ENCODE data around the gene ZC3H6. TPM values are rescaled to one million over a fixed set of nuclear protein-coding genes. Genes with fewer than 3 reads are reported as not detected.

Gene ZC3H6
- total and polyA plus RNA-seq, 2 of the 4 experiments (the other 2 are of a cell fraction): 0.55 to 2.0 TPM

DNA sequence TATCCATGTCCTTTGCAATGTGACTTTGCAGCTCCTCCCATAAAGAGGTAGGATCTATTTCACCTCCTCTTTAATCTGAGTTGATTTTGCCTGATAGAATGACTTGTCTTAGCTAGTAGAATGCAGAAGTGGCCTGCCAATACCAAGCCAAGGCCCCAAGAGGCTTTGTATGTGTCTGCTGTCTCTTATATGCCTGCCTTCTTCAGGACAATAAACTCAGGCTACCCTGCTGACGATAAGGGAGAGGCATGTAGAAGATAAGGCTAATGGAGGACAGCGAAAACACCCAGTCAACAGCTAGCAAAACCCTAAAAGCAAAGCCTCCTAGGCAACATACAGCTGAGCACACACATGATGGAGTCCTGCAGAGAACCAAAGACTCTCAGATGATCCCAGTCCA, 18.7 kb upstream of the ZC3H6 start:
- Histone ChIP-seq H2BK120ac (ENCODE audit: low read depth, low read length) (no peak overlapping the region), H3K4ac (ENCODE audit: low read depth, low read length) (no peak overlapping the region), H3K56ac (ENCODE audit: extremely low read depth, insufficient read depth, low read length) (no peak overlapping the region), H3K36me3 (ENCODE audit: control insufficient read depth, insufficient read depth, low read length) (no peaks in the 10 kb centered on the region), H3K79me1 (ENCODE audit: low read depth in 1 of 2, low read length in 2 of 2) (peaks cover 0 to 9% of the 10 kb centered on the region in 2 experiments; a peak in 2 of 4 replicates), H2BK20ac (ENCODE audit: low read depth, low read length) (no peak overlapping the region), H3K9me1 (ENCODE audit: insufficient read depth, low read length) (no peaks in the 10 kb centered on the region), H2BK5ac (ENCODE audit: low read depth, low read length, poor library complexity, severe bottlenecking) (no peak overlapping the region), H3K4me3 (ENCODE audit: insufficient read depth, low read depth, low read length) (no peak overlapping the region), H3K27me3 (ENCODE audit: control insufficient read depth, insufficient read depth, low read length) (peaks cover 2% of the 10 kb centered on the region; the same call in 1 of the 2 replicates), H2AK9ac (replicated peaks; ENCODE audit: low read depth, low read length, poor library complexity) (no peak overlapping the region), H3K23ac (ENCODE audit: low read depth, low read length) (no peak overlapping the region), H4K20me1 (ENCODE audit: insufficient read depth, low read length) (no peaks in the 10 kb centered on the region), H3K27ac (ENCODE audit: insufficient read depth, low read length) (no peak overlapping the region), H3K9me3 (ENCODE audit: control insufficient read depth, insufficient read depth, low read length) (no peaks in the 10 kb centered on the region), H3K14ac (replicated peaks; ENCODE audit: low read depth, low read length) (no peak overlapping the region), H4K5ac (ENCODE audit: low read depth, low read length) (no peak overlapping the region), H2BK15ac (ENCODE audit: low read depth, low read length) (no peak overlapping the region), H4K8ac (ENCODE audit: low read depth in 2 of 2, low read length in 2 of 2) (no peak overlapping the region), H2AK5ac (ENCODE audit: low read depth, low read length) (no peak overlapping the region), H3K4me1 (ENCODE audit: control insufficient read depth, insufficient read depth, low read length) (no peaks in the 10 kb centered on the region), H3K4me2 (ENCODE audit: low read depth, low read length) (no peak overlapping the region), H4K91ac (ENCODE audit: insufficient read depth, low read depth, low read length) (no peak overlapping the region), H3K18ac (ENCODE audit: low read depth, low read length) (no peak overlapping the region), H2AFZ (replicated peaks; ENCODE audit: low read length, poor library complexity) (no peak overlapping the region), H3K9ac (ENCODE audit: low read depth, low read length) (no peak overlapping the region)
- ATAC-seq (ENCODE audit: low read depth) (no peak), DNase-seq (no peak)
- dilution Hi-C loops (cut with HindIII; ENCODE audit: low sequenced_read_pairs, unreplicated experiment): no loop called here
- ChIA-PET POLR2A (ENCODE audit: unreplicated experiment) (no interaction called here), CTCF (no interaction called here)
- intact Hi-C loops (cut with micrococcal nuclease): loop anchor here (5.0 kb wide), 3 partner anchors 204 to 286 kb away; partner anchors contain the start of genes POLR1B and TTL
- no TSS peak for BruUV-seq (replicated peaks)
- TF ChIP-seq CEBPB (IDR thresholded peaks at IDR 0.05; ENCODE audit: low read depth, low read length) (no peak), RCOR1 (IDR thresholded peaks at IDR 0.05; ENCODE audit: insufficient replicate concordance, low read length) (no peak), NFE2L2 (IDR thresholded peaks at IDR 0.05; ENCODE audit: low read depth, low read length) (no peak), RAD21 (IDR thresholded peaks at IDR 0.05; ENCODE audit: low read length) (no peak), CHD1 (IDR thresholded peaks at IDR 0.05; ENCODE audit: low read depth, low read length) (no peak)
- in situ Hi-C loops (cut with MboI; ENCODE audit: low sequenced_read_pairs): loop anchor here (25.0 kb wide), 1 partner anchor 181 kb away; the partner anchor contains the start of gene RGPD8
- no CpG with 5 or more reads among the region's 2 CpGs for WGBS, 2 experiments (ENCODE audit: extremely low coverage in 2 of 2, insufficient read length in 1 of 2)

Measured in IMR-90 (cell line).